Measurements from ENCODE around the gene WDR53.
"Not testable (repeated sequence)": the region's sequence is repeated elsewhere in the genome, so short reads cannot be mapped to it uniquely, and the experiment has no call there.

GRCh38 chr3:196615234-196615633, 46.9 kb upstream of the WDR53 start:
- TF ChIP-seq, protein P1, sequence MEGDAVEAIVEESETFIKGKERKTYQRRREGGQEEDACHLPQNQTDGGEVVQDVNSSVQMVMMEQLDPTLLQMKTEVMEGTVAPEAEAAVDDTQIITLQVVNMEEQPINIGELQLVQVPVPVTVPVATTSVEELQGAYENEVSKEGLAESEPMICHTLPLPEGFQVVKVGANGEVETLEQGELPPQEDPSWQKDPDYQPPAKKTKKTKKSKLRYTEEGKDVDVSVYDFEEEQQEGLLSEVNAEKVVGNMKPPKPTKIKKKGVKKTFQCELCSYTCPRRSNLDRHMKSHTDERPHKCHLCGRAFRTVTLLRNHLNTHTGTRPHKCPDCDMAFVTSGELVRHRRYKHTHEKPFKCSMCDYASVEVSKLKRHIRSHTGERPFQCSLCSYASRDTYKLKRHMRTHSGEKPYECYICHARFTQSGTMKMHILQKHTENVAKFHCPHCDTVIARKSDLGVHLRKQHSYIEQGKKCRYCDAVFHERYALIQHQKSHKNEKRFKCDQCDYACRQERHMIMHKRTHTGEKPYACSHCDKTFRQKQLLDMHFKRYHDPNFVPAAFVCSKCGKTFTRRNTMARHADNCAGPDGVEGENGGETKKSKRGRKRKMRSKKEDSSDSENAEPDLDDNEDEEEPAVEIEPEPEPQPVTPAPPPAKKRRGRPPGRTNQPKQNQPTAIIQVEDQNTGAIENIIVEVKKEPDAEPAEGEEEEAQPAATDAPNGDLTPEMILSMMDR (IDR thresholded peaks at IDR 0.05): not testable (repeated sequence)
- not testable (repeated sequence) for TF ChIP-seq POLR2A (IDR thresholded peaks at IDR 0.05)
